C1 segment of cervical spinal cord (tissue), 14 donors: ENCODE data around the gene PHGDH.
"Not testable (repeated sequence)": the region's sequence is repeated elsewhere in the genome, so short reads cannot be mapped to it uniquely, and the experiment has no call there.

Experiments
- DNase-seq, 14 donors: peaks; one replicate each; lab custom pipeline; 2025; lab: John Stamatoyannopoulos, UW

The PHGDH gene

DNA sequence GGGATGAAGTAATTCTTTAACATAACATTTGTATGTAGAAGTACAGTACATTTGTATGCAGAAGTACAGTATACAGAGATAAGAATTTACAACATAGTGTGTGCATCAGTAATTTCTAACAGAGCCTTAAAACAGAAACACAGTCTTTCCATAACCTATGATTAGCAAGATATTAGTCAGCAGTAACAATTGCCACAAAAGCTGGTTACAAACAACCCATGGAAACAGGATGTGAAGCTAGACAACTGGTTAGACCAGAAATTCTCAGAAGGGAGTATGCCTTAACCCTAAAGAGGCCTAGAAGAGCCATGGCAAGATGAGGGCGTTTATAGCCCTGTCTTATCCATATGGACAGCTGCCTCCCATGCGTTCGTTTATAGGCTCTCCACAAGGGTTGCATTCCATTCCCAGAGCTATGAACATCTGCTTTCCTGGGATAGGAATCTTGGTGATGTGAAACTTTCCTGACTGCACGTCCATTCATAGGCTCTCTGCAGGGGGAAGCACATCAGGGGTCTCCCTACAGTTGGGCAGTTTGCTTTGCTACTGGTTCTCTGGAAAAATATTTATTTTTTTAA lies 74.8 kb downstream of the PHGDH start:
- DNase-seq = not testable (repeated sequence)

DNA sequence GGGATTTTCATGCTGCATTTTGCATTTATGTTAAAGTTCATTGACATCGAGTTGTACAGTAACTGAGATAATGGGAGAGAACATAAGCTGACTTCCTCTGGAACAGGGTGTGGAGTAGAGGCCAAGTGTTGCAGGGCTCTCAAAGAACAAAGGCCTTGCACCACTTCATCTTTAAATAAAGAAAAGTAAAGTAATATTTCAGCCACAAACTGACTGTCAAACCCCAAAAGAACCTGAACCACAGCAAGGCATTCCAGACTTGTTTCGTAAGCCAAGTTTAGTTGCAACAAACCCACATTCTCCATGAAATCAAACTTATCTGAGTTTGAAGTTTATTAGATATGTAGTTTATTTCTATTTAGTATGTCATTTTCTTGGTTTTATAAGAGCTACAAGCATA lies 76.0 kb downstream of the PHGDH start:
- no peak for DNase-seq

DNA sequence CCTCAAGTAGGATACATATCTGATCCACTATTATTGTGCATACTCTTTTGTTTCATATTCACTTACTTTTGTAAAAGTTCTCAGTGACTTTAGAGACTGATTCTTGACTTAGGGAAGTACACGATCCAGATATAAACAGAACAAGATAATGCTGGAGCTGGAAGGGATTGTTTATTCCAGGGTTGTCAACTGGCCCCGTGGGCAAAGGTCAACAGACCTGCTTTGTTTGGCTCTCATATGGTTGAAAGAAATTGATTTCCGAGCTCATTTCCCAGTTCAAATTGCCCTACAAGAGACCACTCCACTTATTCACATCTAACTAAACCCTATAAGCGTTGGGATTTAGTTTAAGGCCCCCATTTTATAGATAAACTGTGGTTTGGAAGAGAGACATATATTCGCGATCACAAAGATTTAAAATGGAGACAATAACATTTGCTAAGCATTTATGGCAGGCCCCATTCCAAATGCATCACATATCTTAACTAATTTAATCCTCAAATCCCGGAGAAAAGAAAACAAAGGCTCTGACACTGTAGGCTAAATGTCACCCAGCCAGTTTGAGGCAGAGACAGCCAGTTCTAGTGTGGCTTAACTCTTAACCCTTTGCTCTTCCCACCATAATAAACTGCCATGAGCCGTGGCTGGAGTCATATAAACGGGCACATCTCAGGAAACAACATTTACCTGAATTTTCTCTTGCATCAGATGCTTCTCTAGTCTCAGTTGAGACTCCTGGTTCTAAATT lies 78.9 kb downstream of the PHGDH start:
- no peak for DNase-seq

GRCh38 chr1:119791377-119791776 lies 79.6 kb downstream of the PHGDH start:
- DNase-seq = no peak
